Keratinocyte (primary cell): ENCODE measurements around the gene EML5. TPM values are rescaled to one million over a fixed set of nuclear protein-coding genes. Genes with fewer than 3 reads are reported as not detected.
"Not testable (repeated sequence)": the region's sequence is repeated elsewhere in the genome, so short reads cannot be mapped to it uniquely, and the experiment has no call there.

Experiments
- DNase-seq: peaks from one replicate; pipeline ENCODE4 v3.0.0-alpha.2; 2011; ENCODE audit warnings: low read depth, missing footprints, low spot score
- FAIRE-seq: peaks from 2 replicates; lab custom pipeline; 2011; peaks lifted over from hg19 to GRCh38; lab: Jason Lieb, UNC
- H2AFZ ChIP-seq: 2 replicates; pipeline ENCODE4 v1.6.0; 2012; ENCODE audit warnings: low read length, control low read depth, inconsistent platforms; ENCODE audit not compliant: control insufficient read depth
- H3K27ac ChIP-seq: 2 replicates; pipeline ENCODE4 v1.5.1; 2011; ENCODE audit warnings: low read length; ENCODE audit not compliant: control insufficient read depth, insufficient read depth
- H3K27me3 ChIP-seq: 3 replicates; pipeline ENCODE4 v1.6.0; 2011; ENCODE audit warnings: low read length; ENCODE audit not compliant: control insufficient read depth, insufficient read depth; ENCODE audit errors: extremely low read depth
- H3K36me3 ChIP-seq, 2 experiments: 2 replicates in 1 of 2; 3 replicates in 1 of 2; pipeline ENCODE4 v1.5.1; 2011; ENCODE audit warnings: low read length in 2 of 2, mild to moderate bottlenecking in 1 of 2; ENCODE audit not compliant: control insufficient read depth in 2 of 2, insufficient read depth in 2 of 2; ENCODE audit errors: extremely low read depth in 1 of 2
- H3K4me1 ChIP-seq: 3 replicates; pipeline ENCODE4 v1.5.1; 2011; ENCODE audit warnings: low read length; ENCODE audit not compliant: control insufficient read depth, insufficient read depth; ENCODE audit errors: extremely low read depth
- H3K4me2 ChIP-seq: 3 replicates; pipeline ENCODE4 v1.6.0; 2011; ENCODE audit warnings: low read depth, low read length; ENCODE audit not compliant: control insufficient read depth, insufficient read depth; ENCODE audit errors: extremely low read depth
- H3K4me3 ChIP-seq, 3 experiments: fragments of 200-600 bp in 1 of 3; sonication (generic) in 1 of 3; 2 replicates in 2 of 3; 3 replicates in 1 of 3; pipeline ENCODE4 v1.5.1; 2011 to 2016; ENCODE audit warnings: low read length in 3 of 3, mild to moderate bottlenecking in 3 of 3, control low read depth in 2 of 3, inconsistent platforms in 1 of 3, low read depth in 1 of 3, mixed read lengths in 1 of 3, mixed run types in 1 of 3, moderate library complexity in 1 of 3; ENCODE audit not compliant: control insufficient read depth in 2 of 3, insufficient read depth in 2 of 3; ENCODE audit errors: extremely low read depth in 1 of 3
- H3K79me2 ChIP-seq: 2 replicates; pipeline ENCODE4 v1.6.0; 2012; ENCODE audit warnings: low read length; ENCODE audit not compliant: control insufficient read depth, insufficient read depth
- H3K9ac ChIP-seq: 3 replicates; pipeline ENCODE4 v1.6.0; 2011; ENCODE audit warnings: low read length; ENCODE audit not compliant: control insufficient read depth, insufficient read depth; ENCODE audit errors: extremely low read depth
- H3K9me1 ChIP-seq: 3 replicates; pipeline ENCODE4 v1.6.0; 2011; ENCODE audit warnings: low read length; ENCODE audit not compliant: control insufficient read depth, insufficient read depth; ENCODE audit errors: extremely low read depth
- H3K9me3 ChIP-seq: 2 replicates; pipeline ENCODE4 v1.5.1; 2012; ENCODE audit warnings: low read depth, low read length; ENCODE audit not compliant: control insufficient read depth
- H4K20me1 ChIP-seq: 3 replicates; pipeline ENCODE4 v1.6.0; 2011; ENCODE audit warnings: low read length; ENCODE audit not compliant: control insufficient read depth, insufficient read depth; ENCODE audit errors: extremely low read depth
- EZH2 ChIP-seq: IDR thresholded peaks from one replicate; pipeline ENCODE4 v1.6.1; 2012; ENCODE audit warnings: inconsistent platforms, mild to moderate bottlenecking, low read length, moderate library complexity
- dilution Hi-C: fragments of 300-500 bp; cut with MboI; formaldehyde crosslinking; loops from one replicate; pipeline ENCODE4 v1.7.0; 2020; ENCODE audit warnings: low sequenced_read_pairs; ENCODE audit not compliant: extremely low pct_ligation_motif_present
- polyA plus RNA-seq, 5 experiments: library from polyadenylated mRNA; depleted of rRNA in 3 of 5; stranded (reverse) in 3 of 5; stranded (forward) in 1 of 5; unstranded in 1 of 5; fragments of >200 nt; gene quantifications; 1 replicate in 1 of 5; 2 replicates in 3 of 5; 3 replicates in 1 of 5; pipeline versions ENCODE4 v1.2.1 to v1.2.3, GENCODE V29; 2011 to 2012; ENCODE audit warnings: missing spikeins in 2 of 5, low read depth in 1 of 5, low replicate concordance in 1 of 5
- TF ChIP-seq, protein P1 (sequence below), 3 experiments: IDR thresholded peaks in 1 of 3; conservative IDR thresholded peaks in 1 of 3; optimal IDR thresholded peaks in 1 of 3; 2 replicates in 2 of 3; 3 replicates in 1 of 3; pipeline versions ENCODE3 to v1.5.1; 2011; ENCODE audit warnings: low read length in 3 of 3, mild to moderate bottlenecking in 3 of 3, moderate library complexity in 2 of 3, control low read depth in 1 of 3, inconsistent platforms in 1 of 3; ENCODE audit not compliant: insufficient read depth in 2 of 3; ENCODE audit errors: extremely low read depth in 1 of 3

The EML5 gene
- polyA plus RNA-seq, 1 donor (not counting 4 experiments of a cell fraction or from before 2014, with no cell fraction given): 1.4 TPM

DNA sequence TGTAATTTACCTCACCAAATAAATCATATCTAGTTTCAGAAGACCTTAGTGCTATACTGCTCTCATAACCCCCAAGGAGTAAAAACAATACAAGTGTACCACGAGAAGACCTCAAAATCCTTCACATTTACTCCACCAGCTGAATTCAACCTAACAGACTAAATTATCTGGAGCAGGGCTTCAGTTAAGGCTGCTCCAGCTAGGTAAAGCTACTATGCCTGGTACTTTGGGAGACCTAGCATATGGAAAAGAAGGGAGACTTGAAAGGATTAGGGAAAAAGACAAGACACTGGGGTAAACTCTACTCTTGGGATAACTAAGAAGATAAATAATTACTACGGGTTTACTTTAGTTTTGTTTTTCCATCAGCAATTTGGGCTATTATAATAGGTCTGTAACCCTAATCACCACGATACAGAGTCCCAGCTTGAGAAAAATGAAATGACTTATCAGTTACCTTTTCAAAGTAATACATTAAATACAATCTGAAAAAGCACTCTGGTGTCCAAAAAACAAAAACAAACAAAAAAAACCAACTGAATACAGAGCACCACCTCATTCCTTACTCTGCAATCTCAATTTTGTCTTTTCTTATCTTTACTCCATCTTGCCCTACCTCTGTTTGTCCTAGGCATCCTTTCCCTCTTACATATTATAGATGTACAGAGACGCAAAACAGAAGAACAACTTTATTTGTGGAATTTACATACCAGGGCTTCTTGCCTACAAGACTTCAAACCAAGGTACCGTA is 2.1 kb downstream of the EML5 start:
- Histone ChIP-seq H3K27ac (no peak overlapping the region), H4K20me1 (no peaks in the 10 kb centered on the region), H3K4me1 (peaks cover 4% of the 10 kb centered on the region), H3K9ac (no peak overlapping the region), H3K4me3 (no peak overlapping the region), H3K36me3 (no peaks in the 10 kb centered on the region), H3K27me3 (peaks cover 5% of the 10 kb centered on the region), H2AFZ (no peak overlapping the region), H3K9me1 (no peaks in the 10 kb centered on the region), H3K4me2 (no peak overlapping the region), H3K79me2 (no peaks in the 10 kb centered on the region), H3K9me3 (no peaks in the 10 kb centered on the region)
- TF ChIP-seq, protein P1, sequence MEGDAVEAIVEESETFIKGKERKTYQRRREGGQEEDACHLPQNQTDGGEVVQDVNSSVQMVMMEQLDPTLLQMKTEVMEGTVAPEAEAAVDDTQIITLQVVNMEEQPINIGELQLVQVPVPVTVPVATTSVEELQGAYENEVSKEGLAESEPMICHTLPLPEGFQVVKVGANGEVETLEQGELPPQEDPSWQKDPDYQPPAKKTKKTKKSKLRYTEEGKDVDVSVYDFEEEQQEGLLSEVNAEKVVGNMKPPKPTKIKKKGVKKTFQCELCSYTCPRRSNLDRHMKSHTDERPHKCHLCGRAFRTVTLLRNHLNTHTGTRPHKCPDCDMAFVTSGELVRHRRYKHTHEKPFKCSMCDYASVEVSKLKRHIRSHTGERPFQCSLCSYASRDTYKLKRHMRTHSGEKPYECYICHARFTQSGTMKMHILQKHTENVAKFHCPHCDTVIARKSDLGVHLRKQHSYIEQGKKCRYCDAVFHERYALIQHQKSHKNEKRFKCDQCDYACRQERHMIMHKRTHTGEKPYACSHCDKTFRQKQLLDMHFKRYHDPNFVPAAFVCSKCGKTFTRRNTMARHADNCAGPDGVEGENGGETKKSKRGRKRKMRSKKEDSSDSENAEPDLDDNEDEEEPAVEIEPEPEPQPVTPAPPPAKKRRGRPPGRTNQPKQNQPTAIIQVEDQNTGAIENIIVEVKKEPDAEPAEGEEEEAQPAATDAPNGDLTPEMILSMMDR (optimal IDR thresholded peaks at IDR 0.05 in 1 of 3, IDR thresholded peaks at IDR 0.05 in 1 of 3, conservative IDR thresholded peaks at IDR 0.05 in 1 of 3; ENCODE audit: extremely low read depth in 1 of 3, insufficient read depth in 2 of 3, low read length in 3 of 3): no peak
- no peak for TF ChIP-seq EZH2
- dilution Hi-C loops: no loop called here
- FAIRE-seq: no peak
- DNase-seq: no peak

DNA sequence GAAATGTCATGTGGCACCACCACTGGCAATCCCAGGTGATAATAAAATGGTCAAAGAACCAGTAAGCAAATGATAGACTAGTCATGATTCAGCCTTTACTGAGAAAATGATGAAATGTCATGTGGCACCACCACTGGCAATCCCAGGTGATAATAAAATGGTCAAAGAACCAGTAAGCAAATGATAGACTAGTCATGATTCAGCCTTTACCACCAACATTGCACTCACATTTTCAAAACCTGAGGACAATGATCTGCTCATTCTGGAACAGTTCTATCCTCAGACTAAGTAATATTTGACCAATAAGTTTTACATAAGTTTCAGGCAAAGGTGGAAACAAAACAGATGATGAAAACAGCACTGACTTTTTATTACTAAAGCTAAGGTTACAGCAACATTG is 3.2 kb downstream of the EML5 start:
- not testable (repeated sequence) for H2AFZ ChIP-seq

DNA sequence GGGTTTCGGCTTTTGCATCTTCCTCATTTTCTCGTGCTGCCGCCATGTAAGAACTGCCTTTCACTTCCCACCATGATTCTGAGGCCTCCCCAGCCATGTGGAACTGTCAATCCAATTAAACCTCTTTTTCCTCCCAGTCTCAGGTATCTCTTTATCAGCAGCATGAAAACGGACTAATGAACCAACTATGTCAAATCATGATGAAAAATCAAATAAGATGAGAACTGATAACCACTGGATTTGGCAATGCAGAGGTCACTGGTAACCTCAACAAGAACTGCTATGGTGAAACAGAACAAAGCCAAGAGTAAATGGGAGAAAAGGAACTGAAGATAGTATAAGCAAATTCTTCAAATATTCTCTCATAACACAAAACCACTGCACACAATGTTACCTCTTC is 6.0 kb downstream of the EML5 start:
- FAIRE-seq (no peak), DNase-seq (no peak)
- Histone ChIP-seq H2AFZ (no peak overlapping the region), H3K9me1 (no peaks in the 10 kb centered on the region), H3K27ac (no peak overlapping the region), H3K36me3 (no peaks in the 10 kb centered on the region), H3K9ac (no peak overlapping the region), H3K27me3 (peaks cover 1% of the 10 kb centered on the region), H3K4me2 (no peak overlapping the region), H3K79me2 (no peaks in the 10 kb centered on the region), H3K4me1 (no peaks in the 10 kb centered on the region), H4K20me1 (no peaks in the 10 kb centered on the region), H3K9me3 (no peaks in the 10 kb centered on the region), H3K4me3 (no peak overlapping the region)
- dilution Hi-C loops: no loop called here
- TF ChIP-seq, protein P1 (optimal IDR thresholded peaks at IDR 0.05 in 1 of 3, IDR thresholded peaks at IDR 0.05 in 1 of 3, conservative IDR thresholded peaks at IDR 0.05 in 1 of 3; ENCODE audit: extremely low read depth in 1 of 3, insufficient read depth in 2 of 3, low read length in 3 of 3): no peak
- no peak for TF ChIP-seq EZH2

More for the DNA sequence above, 3.2 kb downstream of the EML5 start:
- FAIRE-seq, H4K20me1 ChIP-seq, H3K4me2 ChIP-seq, H3K4me1 ChIP-seq, H3K36me3 ChIP-seq, H3K4me3 ChIP-seq, H3K79me2 ChIP-seq, dilution Hi-C loops, H3K27me3 ChIP-seq, H3K27ac ChIP-seq, DNase-seq, H3K9me3 ChIP-seq, H3K9me1 ChIP-seq, H3K9ac ChIP-seq: not testable (repeated sequence)
